T-cell (primary cell): ENCODE data around the gene PERM1. TPM values are rescaled to one million over a fixed set of nuclear protein-coding genes. Genes with fewer than 3 reads are reported as not detected.
"Not testable (repeated sequence)": the region's sequence is repeated elsewhere in the genome, so short reads cannot be mapped to it uniquely, and the experiment has no call there.

Experiments
- ATAC-seq, 4 experiments: fragments of 200-7000 bp in 3 of 4; fragments of 150-1000 bp in 1 of 4; cut with Tn5 transposase; replicated peaks in 1 of 4; 1 replicate in 3 of 4; 2 replicates in 1 of 4; pipeline ENCODE4 v1.10.0; 2021; ENCODE audit warnings: moderate library complexity in 3 of 4, mild to moderate bottlenecking in 2 of 4, moderate number of reproducible peaks in 1 of 4
- CTCF ChIA-PET, 2 donors: fragments of 300-600 bp; sonication (Branson Sonifier 250); formaldehyde crosslinking; loops; one replicate each; lab custom pipeline; 2022; ENCODE audit warnings: antibody characterized with exemption in 2 of 2; lab: Charles Lee
- POLR2A ChIA-PET, 2 donors: fragments of 300-600 bp; sonication (Branson Sonifier 250); formaldehyde crosslinking; loops; one replicate each; lab custom pipeline; 2022; ENCODE audit warnings: antibody characterized with exemption in 2 of 2; lab: Charles Lee
- DNase-seq, 35 experiments: peaks; one replicate each; pipeline versions ENCODE4 v3.0.0 to v3.0.0-alpha.2; 2013 to 2023
- H3K27ac ChIP-seq: one replicate; pipeline ENCODE4 v1.5.1; 2013; ENCODE audit warnings: low read length
- H3K27me3 ChIP-seq, 2 experiments: replicated peaks in 1 of 2; 1 replicate in 1 of 2; 2 replicates in 1 of 2; pipeline versions ENCODE4 v1.6.1 to v1.7.0; 2013; ENCODE audit warnings: low read length in 1 of 2, mixed read lengths in 1 of 2; ENCODE audit not compliant: control insufficient read depth in 2 of 2, insufficient read depth in 2 of 2; ENCODE audit errors: extremely low read depth in 1 of 2
- H3K36me3 ChIP-seq, 2 donors: 1 replicate in 1 of 2; 2 replicates in 1 of 2; pipeline versions ENCODE4 v1.6.1 to v1.7.0; 2013; ENCODE audit warnings: low read length in 1 of 2; ENCODE audit not compliant: control insufficient read depth in 2 of 2, insufficient read depth in 1 of 2; ENCODE audit errors: extremely low read depth in 1 of 2
- H3K4me1 ChIP-seq, 2 experiments: 1 replicate in 1 of 2; 2 replicates in 1 of 2; pipeline versions ENCODE4 v1.6.1 to v1.7.0; 2013; ENCODE audit warnings: low read length in 2 of 2, mixed read lengths in 1 of 2; ENCODE audit not compliant: insufficient read depth in 2 of 2, control insufficient read depth in 1 of 2; ENCODE audit errors: extremely low read depth in 1 of 2
- H3K4me3 ChIP-seq, 2 donors: 1 replicate in 1 of 2; 2 replicates in 1 of 2; pipeline versions ENCODE4 v1.5.1 to v1.7.0; 2013; ENCODE audit warnings: mild to moderate bottlenecking in 2 of 2, low read length in 1 of 2, moderate library complexity in 1 of 2; ENCODE audit not compliant: control insufficient read depth in 1 of 2; ENCODE audit errors: extremely low read depth in 1 of 2
- H3K9me3 ChIP-seq: 2 replicates; pipeline ENCODE4 v1.7.0; 2013
- H3K27ac Mint-ChIP-seq, 2 donors: one replicate each; pipeline ENCODE4 v1.8.0; 2020 to 2021; ENCODE audit warnings: mild to moderate bottlenecking in 2 of 2, mixed read lengths in 2 of 2
- H3K27me3 Mint-ChIP-seq, 2 donors: one replicate each; pipeline ENCODE4 v1.8.0; 2021 to 2022; ENCODE audit warnings: mixed read lengths in 2 of 2
- H3K36me3 Mint-ChIP-seq: one replicate; pipeline ENCODE4 v1.8.0; 2021; ENCODE audit warnings: mixed read lengths
- H3K4me1 Mint-ChIP-seq, 3 donors: one replicate each; pipeline ENCODE4 v1.8.0; 2020 to 2022; ENCODE audit warnings: mixed read lengths in 3 of 3, mild to moderate bottlenecking in 1 of 3
- H3K4me3 Mint-ChIP-seq, 3 donors: one replicate each; pipeline ENCODE4 v1.8.0; 2020 to 2022; ENCODE audit warnings: mild to moderate bottlenecking in 3 of 3, mixed read lengths in 3 of 3, moderate library complexity in 3 of 3
- H3K9me3 Mint-ChIP-seq, 3 donors: one replicate each; pipeline ENCODE4 v1.8.0; 2020 to 2022; ENCODE audit warnings: mixed read lengths in 3 of 3
- whole genome bisulfite sequencing: methylation state at CpG from one replicate; pipeline ENCODE4 v1.1.5; 2013; ENCODE audit warnings: missing lambda C conversion rate; ENCODE audit not compliant: insufficient coverage; 5-methylcytosine and 5-hydroxymethylcytosine counted together
- total RNA-seq, 35 experiments: library from RNA in 6 of 35; stranded (reverse) in 6 of 35; fragments of 120-200 nt in 1 of 35; gene quantifications; one replicate each; pipeline versions ENCODE4 v1.2.1 to v1.2.4 and lab custom pipeline; 2013 to 2026

PERM1 gene
- total RNA-seq, 5 donors from 2014 or later (not counting 1 experiment from before 2014, with no cell fraction given), result not detected

- Mint-ChIP-seq H3K4me3 (peak overlapping the region in 1 of 3 donors; percentile 40), H3K4me1 (peaks cover 6 to 21% (median 12%) of the 10 kb centered on the region in 3 donors), H3K9me3 (peaks cover 0 to 7% (median 0%) of the 10 kb centered on the region in 3 donors), H3K27me3 (peaks cover 0 to 41% of the 10 kb centered on the region in 2 donors), H3K27ac (peak overlapping the region in 1 of 2 donors; percentile 52), H3K36me3 (no peaks in the 10 kb centered on the region)
- Histone ChIP-seq H3K4me3 (no peak overlapping the region), H3K27ac (no peak overlapping the region), H3K27me3 (peaks cover 0 to 83% of the 10 kb centered on the region in 2 experiments), H3K9me3 (no peaks in the 10 kb centered on the region), H3K4me1 (peaks cover 6 to 42% of the 10 kb centered on the region in 2 experiments), H3K36me3 (no peaks in the 10 kb centered on the region)
- 17% methylated on average over 12 of the region's 30 CpGs for WGBS
- ChIA-PET POLR2A (no interaction called here), CTCF (no interaction called here)
- ATAC-seq (no peak), DNase-seq (no peak)
These were observed 14.1 kb upstream of the PERM1 start for GRCh38 chr1:995665-996633.

- H3K27ac ChIP-seq, H3K9me3 Mint-ChIP-seq, H3K4me3 Mint-ChIP-seq, H3K36me3 ChIP-seq, H3K27ac Mint-ChIP-seq, H3K9me3 ChIP-seq, H3K4me3 ChIP-seq, CTCF ChIA-PET, H3K36me3 Mint-ChIP-seq, ATAC-seq, POLR2A ChIA-PET, DNase-seq: not testable (repeated sequence)
- peaks cover 0 to 86% of the 10 kb centered on the region in 2 experiments for H3K27me3 ChIP-seq
- Mint-ChIP-seq H3K27me3 (peaks cover 0 to 39% of the 10 kb centered on the region in 2 donors), H3K4me1 (peaks cover 4 to 17% (median 9%) of the 10 kb centered on the region in 3 donors)
- H3K4me1 ChIP-seq, result peaks cover 1 to 30% of the 10 kb centered on the region in 2 experiments
- 83% methylated on average over 6 of the region's 6 CpGs for WGBS
These were observed 12.7 kb upstream of the PERM1 start for GRCh38 chr1:994546-994945.

GRCh38 chr1:993379-993995, 11.6 kb upstream of the PERM1 start:
- Histone ChIP-seq H3K27me3 (peaks cover 0 to 80% of the 10 kb centered on the region in 2 experiments), H3K27ac (no peak overlapping the region), H3K4me1 (peaks cover 0 to 22% of the 10 kb centered on the region in 2 experiments), H3K36me3 (no peaks in the 10 kb centered on the region), H3K4me3 (no peak overlapping the region), H3K9me3 (no peaks in the 10 kb centered on the region)
- no peaks in the 10 kb centered on the region for H3K36me3 Mint-ChIP-seq
- POLR2A ChIA-PET, result no interaction called here
- 71% methylated on average over 8 of the region's 15 CpGs for WGBS
- no peak overlapping the region for H3K27ac Mint-ChIP-seq
- DNase-seq (no peak), ATAC-seq (no peak)
- H3K4me1 Mint-ChIP-seq, result peaks cover 4 to 17% (median 9%) of the 10 kb centered on the region in 3 donors
- CTCF ChIA-PET, result interaction anchor here in 1 of 2 donors (0.6 kb wide), 1 partner anchor 9 kb away, joined by 3 read pairs; no protein-coding TSS in a partner anchor
- peaks cover 7 to 43% of the 10 kb centered on the region in 2 donors for H3K27me3 Mint-ChIP-seq
- no peak overlapping the region for H3K4me3 Mint-ChIP-seq
- H3K9me3 Mint-ChIP-seq, result peaks cover 0 to 7% (median 0%) of the 10 kb centered on the region in 3 donors

- Mint-ChIP-seq H3K27me3 (peaks cover 7 to 45% of the 10 kb centered on the region in 2 donors), H3K36me3 (no peaks in the 10 kb centered on the region), H3K9me3 (peaks cover 0 to 7% (median 0%) of the 10 kb centered on the region in 3 donors), H3K4me3 (no peak overlapping the region), H3K27ac (no peak overlapping the region), H3K4me1 (peaks cover 4 to 17% (median 9%) of the 10 kb centered on the region in 3 donors)
- CTCF ChIA-PET, result interaction anchor here in 1 of 2 donors (0.7 kb wide), 1 partner anchor 26 kb away, joined by 5 read pairs; the partner anchor contains the start of gene PLEKHN1
- POLR2A ChIA-PET, result no interaction called here
- no peaks in the 10 kb centered on the region for H3K36me3 ChIP-seq
- ATAC-seq (no peak), DNase-seq (no peak)
- no peaks in the 10 kb centered on the region for H3K9me3 ChIP-seq
- H3K27me3 ChIP-seq, result peaks cover 0 to 69% of the 10 kb centered on the region in 2 experiments
- H3K4me3 ChIP-seq, result no peak overlapping the region
- peaks cover 0 to 16% of the 10 kb centered on the region in 2 experiments for H3K4me1 ChIP-seq
- WGBS, result no CpG with 5 or more reads among the region's 7 CpGs
- H3K27ac ChIP-seq, result no peak overlapping the region
These were observed 10.5 kb upstream of the PERM1 start for GRCh38 chr1:992362-992761.

GRCh38 chr1:991895-992294, 10.0 kb upstream of the PERM1 start:
- Mint-ChIP-seq H3K36me3 (no peaks in the 10 kb centered on the region), H3K27me3 (peaks cover 7 to 42% of the 10 kb centered on the region in 2 donors), H3K4me3 (no peak overlapping the region), H3K27ac (no peak overlapping the region), H3K9me3 (peaks cover 0 to 7% (median 0%) of the 10 kb centered on the region in 3 donors), H3K4me1 (peaks cover 3 to 13% (median 7%) of the 10 kb centered on the region in 3 donors)
- POLR2A ChIA-PET, result no interaction called here
- Histone ChIP-seq H3K4me1 (peaks cover 0 to 12% of the 10 kb centered on the region in 2 experiments), H3K27ac (no peak overlapping the region), H3K9me3 (no peaks in the 10 kb centered on the region), H3K36me3 (no peaks in the 10 kb centered on the region), H3K27me3 (peaks cover 0 to 64% of the 10 kb centered on the region in 2 experiments), H3K4me3 (no peak overlapping the region)
- no peak for ATAC-seq
- 80% methylated on average over 1 of the region's 10 CpGs for WGBS
- CTCF ChIA-PET, result interaction anchor here in 1 of 2 donors (0.7 kb wide), 1 partner anchor 25 kb away, joined by 5 read pairs; the partner anchor contains the start of gene PLEKHN1
- no peak for DNase-seq

- H3K9me3 Mint-ChIP-seq, H3K9me3 ChIP-seq, H3K27ac Mint-ChIP-seq, DNase-seq, H3K4me3 Mint-ChIP-seq, H3K36me3 ChIP-seq, H3K4me1 ChIP-seq, CTCF ChIA-PET, POLR2A ChIA-PET, H3K36me3 Mint-ChIP-seq, H3K4me3 ChIP-seq, H3K27ac ChIP-seq: not testable (repeated sequence)
- H3K27me3 Mint-ChIP-seq, result peaks cover 7 to 43% of the 10 kb centered on the region in 2 donors
- peaks cover 0 to 63% of the 10 kb centered on the region in 2 experiments for H3K27me3 ChIP-seq
- ATAC-seq, result peak in 1 of 4 experiments; percentile 6
- H3K4me1 Mint-ChIP-seq, result peaks cover 3 to 12% (median 6%) of the 10 kb centered on the region in 3 donors
- WGBS, result 90% methylated on average over 1 of the region's 6 CpGs
These were observed 9.4 kb upstream of the PERM1 start for GRCh38 chr1:991275-991674.
